AG04449 (cell line): ENCODE results near the gene GDAP2.

Source experiments
- CTCF ChIA-PET: fragments of 350-600 bp; formaldehyde crosslinking; extraction: SDS; loops from one replicate; lab custom pipeline; 2021; ENCODE audit warnings: antibody characterized with exemption; lab: Yijun Ruan, JAX
- POLR2A ChIA-PET: fragments of 400-600, 350-600 bp; formaldehyde crosslinking; extraction: SDS; loops from one replicate; lab custom pipeline; 2020; ENCODE audit warnings: antibody characterized with exemption, inconsistent platforms; lab: Yijun Ruan, JAX
- DNase-seq: peaks from one replicate; pipeline ENCODE4 v3.0.0-alpha.2; 2010; ENCODE audit warnings: low read depth, low spot score
- H3K4me3 ChIP-seq: 2 replicates; pipeline ENCODE4 v1.5.1; 2011; ENCODE audit warnings: low read depth, mild to moderate bottlenecking, control low read depth, low read length
- TF ChIP-seq, protein P1 (sequence below): IDR thresholded peaks from one replicate; pipeline ENCODE4 v1.5.1; 2011; ENCODE audit warnings: mild to moderate bottlenecking, moderate library complexity, low read length, control low read depth, inconsistent platforms; ENCODE audit not compliant: insufficient read depth; ENCODE audit errors: missing control alignments

GDAP2 gene

DNA sequence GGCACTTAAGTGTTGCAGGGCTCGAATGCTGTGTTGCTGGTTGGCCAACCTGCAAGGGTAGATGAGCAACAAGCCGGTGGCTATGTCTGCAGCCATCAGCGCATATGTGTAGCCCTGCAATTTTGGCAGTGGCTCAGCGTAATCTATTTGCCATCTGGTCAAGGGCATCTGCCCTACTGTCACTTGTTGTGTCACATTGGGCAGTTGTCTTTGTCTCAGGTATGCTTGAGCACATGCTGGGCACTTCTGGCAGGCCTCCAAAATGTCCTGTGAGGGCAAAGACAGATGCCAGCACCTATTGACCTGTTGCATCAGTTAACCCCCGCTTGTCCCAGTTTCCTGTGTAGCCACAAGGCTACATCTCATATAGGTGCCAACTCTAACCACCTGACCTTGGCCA lies 111.8 kb downstream of the GDAP2 start:
- TF ChIP-seq, protein P1, sequence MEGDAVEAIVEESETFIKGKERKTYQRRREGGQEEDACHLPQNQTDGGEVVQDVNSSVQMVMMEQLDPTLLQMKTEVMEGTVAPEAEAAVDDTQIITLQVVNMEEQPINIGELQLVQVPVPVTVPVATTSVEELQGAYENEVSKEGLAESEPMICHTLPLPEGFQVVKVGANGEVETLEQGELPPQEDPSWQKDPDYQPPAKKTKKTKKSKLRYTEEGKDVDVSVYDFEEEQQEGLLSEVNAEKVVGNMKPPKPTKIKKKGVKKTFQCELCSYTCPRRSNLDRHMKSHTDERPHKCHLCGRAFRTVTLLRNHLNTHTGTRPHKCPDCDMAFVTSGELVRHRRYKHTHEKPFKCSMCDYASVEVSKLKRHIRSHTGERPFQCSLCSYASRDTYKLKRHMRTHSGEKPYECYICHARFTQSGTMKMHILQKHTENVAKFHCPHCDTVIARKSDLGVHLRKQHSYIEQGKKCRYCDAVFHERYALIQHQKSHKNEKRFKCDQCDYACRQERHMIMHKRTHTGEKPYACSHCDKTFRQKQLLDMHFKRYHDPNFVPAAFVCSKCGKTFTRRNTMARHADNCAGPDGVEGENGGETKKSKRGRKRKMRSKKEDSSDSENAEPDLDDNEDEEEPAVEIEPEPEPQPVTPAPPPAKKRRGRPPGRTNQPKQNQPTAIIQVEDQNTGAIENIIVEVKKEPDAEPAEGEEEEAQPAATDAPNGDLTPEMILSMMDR: no peak
- CTCF ChIA-PET: no interaction called here
- no peak for DNase-seq

DNA sequence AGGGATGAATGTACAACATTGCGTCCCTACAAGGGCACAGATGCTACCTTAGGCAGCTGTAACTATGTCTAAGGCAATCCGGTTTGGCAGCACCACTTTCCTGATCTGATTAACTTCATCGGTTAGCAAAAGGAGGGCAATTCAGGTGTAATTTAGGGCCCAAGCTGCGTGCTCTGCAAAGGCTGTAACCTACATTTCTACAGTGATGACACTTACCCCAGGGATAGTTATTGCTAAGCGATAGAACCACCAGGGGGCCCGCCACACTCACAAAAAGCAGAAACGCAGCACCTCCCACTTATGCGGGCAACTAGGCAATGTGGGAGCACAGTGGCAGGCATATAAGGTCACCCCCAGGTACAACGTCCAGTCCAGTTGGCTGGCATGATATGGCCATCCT lies 113.5 kb downstream of the GDAP2 start:
- H3K4me3 ChIP-seq: no peak overlapping the region
- ChIA-PET POLR2A (interaction anchor here (1.4 kb wide), 1 partner anchor 12 kb away, joined by 3 read pairs; no protein-coding TSS in a partner anchor), CTCF (interaction anchor here (1.7 to 4.7 kb wide), 2 partner anchors 61 to 79 kb away, joined by 4 to 41 read pairs; no protein-coding TSS in a partner anchor)
- DNase-seq: no peak
- TF ChIP-seq, protein P1: no peak

More for the DNA sequence above, 111.8 kb downstream of the GDAP2 start:
- no peak overlapping the region for H3K4me3 ChIP-seq
- POLR2A ChIA-PET: no interaction called here

DNA sequence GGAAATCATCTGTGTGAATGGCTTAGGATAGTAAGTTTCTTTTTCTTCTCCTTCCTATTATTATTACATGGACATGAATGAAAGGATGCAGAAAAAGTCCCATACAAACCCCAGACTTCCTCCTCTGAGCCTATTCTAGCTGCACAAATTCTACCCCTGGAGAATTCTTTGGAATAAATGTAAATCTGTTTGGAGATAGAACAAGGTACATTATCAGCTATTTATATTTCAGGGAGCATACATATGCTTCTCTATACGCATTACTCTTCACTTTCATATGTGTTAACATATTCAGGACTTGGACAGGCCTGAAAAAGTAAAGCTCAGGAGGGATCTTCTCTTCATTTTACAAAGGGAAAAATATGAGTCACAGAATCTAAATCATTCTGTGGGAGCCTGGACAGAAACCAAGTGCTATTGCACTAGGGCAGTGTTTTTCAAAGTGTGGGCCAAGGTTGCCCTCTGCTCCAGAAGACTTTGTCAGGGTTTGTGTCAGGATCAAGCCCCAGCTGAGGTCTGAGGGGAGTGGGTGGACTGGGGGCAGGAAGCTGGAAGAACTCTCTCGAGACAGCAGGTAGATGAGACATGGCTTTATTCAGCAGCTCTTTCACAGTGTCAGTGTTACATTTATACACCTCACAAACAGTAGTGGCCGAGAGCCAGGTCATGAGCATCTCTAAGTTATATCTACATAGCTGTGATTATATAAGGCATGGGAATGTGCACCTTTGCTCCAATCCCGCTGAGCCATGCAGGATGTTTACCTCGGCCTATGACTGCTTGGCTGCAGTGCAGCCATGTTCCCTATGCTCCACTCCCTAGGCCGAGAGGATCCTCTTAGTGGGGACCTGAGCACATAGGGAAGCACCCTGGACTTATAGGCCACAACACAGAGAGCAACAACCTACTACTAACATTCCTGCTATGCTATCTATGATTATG lies 114.3 kb downstream of the GDAP2 start:
- TF ChIP-seq, protein P1: no peak
- no peak overlapping the region for H3K4me3 ChIP-seq
- DNase-seq: no peak
- CTCF ChIA-PET: interaction anchor here (1.0 to 4.7 kb wide), 5 partner anchors 10 to 80 kb away, joined by 3 to 41 read pairs (median 4); no protein-coding TSS in a partner anchor
- POLR2A ChIA-PET: interaction anchor here (0.6 to 1.4 kb wide), 2 partner anchors 11 to 13 kb away, joined by 3 read pairs; no protein-coding TSS in a partner anchor
